Colon (tissue), 2 donors: ENCODE results near the gene BLOC1S6.

Experiments
- FAIRE-seq: peaks from 2 replicates; lab custom pipeline; 2012; peaks lifted over from hg19 to GRCh38; lab: Jason Lieb, UNC
- donor health status: control.
- donor health status: control.

Gene BLOC1S6, protein sequence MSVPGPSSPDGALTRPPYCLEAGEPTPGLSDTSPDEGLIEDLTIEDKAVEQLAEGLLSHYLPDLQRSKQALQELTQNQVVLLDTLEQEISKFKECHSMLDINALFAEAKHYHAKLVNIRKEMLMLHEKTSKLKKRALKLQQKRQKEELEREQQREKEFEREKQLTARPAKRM

DNA sequence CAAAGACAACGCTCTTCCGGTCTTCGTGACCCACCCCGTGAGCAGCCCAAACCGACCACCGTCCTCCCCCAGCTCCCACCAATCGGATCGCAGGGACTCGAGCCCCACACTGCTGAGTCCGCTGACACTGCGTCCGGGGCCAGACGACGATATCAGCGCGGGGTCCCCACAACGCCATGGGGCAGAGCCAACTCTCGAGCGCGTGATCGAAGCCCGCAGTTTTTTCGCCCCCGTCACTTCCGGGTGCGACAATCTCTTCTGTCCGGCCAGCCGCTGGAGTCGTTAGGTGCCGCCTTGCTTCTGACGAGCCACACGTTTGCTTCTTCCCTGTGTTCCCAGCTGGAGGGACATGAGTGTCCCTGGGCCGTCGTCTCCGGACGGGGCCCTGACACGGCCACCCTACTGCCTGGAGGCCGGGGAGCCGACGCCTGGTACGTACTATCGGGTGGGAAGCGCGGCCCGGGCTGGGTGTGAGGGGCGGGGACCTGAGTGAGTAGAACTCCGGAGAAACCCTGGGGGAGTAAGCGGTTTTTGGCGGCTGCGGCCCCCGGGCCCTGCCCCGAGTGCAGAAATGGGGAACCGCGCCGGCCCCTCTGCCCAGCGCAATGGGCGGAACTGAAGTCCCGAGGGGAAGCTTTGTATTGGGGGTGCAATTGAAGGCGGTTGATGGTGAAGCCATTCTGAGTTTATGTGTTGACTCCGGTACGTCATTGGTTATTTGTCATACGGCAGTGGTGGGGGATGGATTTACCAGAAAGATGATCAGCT lies at the start of gene BLOC1S6:
BLOC1S6 (plus strand) TSS at position 285 of the 768 bp plus-strand sequence; CDS start at position 350, 65 bp downstream.
- no peak for FAIRE-seq

DNA sequence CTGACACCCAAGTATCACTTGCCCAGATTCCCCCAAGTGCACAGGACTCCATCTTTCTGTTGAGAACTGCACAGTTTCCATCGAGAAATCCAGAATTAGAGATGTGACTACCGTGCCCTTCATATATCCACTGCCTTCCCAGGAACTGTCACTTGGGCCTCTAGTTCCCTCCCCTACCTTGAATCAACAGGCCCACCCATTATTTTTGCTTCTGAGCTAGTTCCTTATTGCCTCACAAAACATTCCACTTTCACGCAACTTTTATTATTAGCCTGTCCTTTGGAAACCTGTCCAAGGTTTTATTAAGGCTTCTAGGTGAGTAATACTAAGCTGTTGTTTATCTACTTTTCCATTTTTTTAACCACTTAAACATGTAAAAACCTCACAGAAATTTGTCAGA lies 47.5 kb upstream of the BLOC1S6 start:
- FAIRE-seq: no peak

DNA sequence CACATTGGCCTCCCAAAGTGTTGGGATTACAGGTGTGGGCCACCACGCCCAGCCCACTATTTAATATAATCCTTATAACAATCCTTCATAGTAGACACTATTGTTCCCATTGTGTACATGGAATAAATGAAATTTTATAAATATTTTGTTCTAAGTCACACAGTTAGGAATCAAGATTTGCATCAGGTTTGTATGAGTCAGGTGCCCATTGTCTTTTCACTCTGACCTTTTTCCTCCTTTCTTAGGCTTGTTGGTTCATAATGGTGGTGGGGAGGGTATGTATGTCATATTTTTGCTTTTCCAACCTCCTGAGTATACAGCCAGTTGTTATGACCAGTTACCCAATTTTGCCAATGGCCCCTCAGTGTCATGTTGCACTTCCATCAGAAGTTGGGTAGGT lies 46.6 kb upstream of the BLOC1S6 start:
- FAIRE-seq: no peak

DNA sequence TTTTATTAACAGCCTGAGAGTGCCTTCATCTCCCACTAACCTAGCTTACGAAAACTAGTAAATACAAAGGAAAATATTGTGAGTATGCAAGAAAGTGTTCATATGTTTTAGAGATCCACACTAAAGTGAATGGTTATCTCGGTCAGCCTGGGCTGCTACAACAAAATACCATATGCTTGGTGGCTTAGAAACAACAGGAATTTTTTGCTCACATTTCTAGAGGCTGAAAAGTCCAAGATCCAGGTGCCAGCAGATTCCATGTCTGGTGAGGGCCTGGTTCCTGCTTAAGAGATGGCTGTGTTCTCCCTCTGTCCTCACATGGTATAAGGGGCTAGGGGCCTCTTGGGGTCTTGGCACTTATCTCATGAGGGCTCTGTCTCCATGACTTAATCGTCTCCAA lies 44.1 kb upstream of the BLOC1S6 start:
- no peak for FAIRE-seq

DNA sequence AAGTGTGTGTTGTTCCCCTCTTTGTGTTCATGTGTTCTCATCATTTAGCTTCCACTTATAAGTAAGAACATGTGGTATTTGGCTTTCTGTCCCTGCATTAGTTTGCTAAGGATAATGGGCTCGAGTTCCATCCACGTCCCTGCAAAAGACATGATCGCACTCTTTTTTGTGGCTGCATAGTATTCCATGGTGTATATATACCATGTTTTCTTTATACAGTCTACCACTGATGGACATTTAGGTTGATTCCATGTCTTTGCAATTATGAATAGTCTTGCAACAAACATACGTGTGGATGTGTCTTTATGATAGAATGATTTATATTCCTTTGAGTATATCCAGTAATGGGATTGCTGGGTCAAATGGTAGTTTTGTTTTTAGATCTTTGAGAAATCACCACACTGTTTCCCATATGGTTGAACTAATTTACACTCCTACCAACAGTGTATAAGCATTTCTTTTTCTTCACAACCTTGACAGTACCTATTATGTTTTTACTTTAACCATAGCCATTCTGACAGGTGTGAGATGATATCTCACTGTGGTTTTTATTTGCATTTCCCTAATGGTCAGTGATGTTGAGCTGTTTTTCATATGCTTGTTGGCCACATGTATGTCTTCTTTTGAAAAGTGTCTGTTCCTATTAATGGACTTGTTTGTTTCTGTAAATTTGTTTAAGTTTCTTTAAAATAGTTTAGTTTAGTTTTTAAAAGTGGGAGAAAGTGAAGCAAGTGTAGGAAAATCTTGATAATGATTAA lies 42.7 kb upstream of the BLOC1S6 start:
- no peak for FAIRE-seq

DNA sequence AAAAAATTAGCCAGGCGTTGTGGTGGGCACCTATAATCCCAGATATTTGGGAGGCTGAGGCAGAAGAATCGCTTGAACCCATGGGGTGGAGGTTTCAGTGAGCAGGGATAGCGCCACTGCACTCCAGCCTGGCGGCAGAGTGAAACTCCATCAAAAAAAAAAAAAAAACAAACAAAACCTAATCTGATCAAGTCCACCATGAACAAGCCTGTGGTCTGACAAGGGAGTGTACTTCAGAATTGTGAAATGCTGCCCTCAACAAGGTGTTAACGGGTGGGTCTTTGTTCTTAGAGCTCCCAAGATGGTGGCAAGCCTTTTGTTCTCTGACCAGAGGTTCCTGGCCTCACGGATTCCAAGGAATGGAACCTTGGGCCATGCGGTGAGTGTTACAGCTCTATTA lies 40.4 kb upstream of the BLOC1S6 start:
- no peak for FAIRE-seq

DNA sequence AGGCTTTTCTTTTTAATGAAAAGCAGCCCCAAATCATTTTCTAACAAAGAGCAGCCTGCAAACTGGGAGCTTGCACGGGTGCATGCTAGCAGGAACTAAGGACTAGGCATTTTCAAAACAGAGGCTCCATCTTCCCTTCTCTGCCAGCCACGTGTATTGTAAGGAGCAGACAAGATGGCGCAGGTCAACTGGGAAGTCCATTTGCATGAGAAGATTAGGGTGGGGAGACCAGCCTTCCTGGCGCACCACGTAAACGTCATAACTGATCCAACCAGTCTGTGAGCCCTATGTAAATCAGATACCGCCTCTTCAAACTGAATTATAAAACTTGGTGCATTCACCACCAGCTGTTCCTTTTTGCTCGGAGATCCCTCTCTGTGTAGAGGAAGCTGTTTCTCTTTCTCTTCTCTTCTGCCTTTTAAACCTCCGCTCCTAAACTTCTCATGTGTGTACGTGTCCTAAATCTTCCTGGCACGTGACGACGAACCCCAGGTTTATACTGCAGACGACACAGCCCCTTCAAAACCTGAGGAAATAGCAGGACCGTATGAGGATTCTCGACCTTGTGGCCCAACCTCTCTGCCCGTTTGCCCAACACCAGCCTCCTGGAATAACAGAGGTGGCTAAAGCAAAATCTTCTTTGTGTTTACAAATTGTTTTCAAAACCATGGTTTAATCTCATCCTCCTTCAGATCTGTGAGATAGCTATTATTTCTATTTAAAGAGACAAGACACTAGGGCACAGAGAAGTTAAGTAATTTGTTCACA lies 38.2 kb upstream of the BLOC1S6 start:
- FAIRE-seq: no peak

DNA sequence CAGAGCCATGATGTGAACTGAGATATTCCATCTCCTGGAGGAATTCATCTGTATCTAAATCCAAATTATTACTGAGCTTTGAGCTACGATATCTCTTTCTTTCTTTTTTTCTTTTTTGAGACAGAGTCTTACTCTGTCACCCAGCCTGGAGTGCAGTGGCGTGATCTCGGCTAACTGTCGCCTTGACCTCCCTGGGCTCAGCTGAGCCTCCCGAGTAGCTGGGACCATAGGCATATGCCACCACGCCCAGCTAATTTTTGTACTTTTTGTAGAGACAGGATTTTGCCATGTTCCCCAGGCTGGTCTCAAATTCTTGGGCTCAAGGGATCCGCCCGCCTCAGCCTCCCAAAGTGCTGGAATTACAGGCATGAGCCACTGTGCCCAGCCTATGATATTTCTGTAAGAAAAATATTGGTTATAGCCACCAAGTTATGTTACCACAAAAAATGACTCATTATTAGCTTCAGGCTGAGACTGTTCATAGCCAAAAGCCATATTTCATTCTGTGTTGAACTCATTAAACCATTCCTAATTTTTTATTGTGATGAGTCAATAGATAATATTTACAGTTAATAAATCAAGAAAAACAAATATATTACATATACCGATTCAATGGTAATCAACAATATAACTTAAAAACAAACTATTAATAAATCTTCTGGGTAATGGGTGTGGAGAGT lies 37.5 kb upstream of the BLOC1S6 start:
- FAIRE-seq: no peak

DNA sequence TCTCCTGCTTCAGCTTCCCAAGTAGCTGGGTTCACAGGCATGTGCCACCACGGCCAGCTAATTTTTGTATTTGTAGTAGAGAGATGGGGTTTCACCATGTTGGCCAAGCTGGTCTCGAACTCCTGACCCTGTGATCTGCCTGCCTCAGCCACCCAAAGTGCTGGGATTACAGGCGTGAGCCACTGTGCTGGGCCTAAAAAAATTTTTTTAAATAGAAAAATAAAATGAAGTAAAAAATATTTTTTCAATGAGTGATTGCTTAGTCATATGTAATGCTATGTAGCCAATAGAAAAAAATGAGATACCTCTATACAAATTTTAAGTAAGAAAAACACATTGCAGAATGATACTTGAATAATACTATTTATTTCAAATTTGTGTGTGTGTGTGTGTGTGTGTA lies 36.7 kb upstream of the BLOC1S6 start:
- no peak for FAIRE-seq

DNA sequence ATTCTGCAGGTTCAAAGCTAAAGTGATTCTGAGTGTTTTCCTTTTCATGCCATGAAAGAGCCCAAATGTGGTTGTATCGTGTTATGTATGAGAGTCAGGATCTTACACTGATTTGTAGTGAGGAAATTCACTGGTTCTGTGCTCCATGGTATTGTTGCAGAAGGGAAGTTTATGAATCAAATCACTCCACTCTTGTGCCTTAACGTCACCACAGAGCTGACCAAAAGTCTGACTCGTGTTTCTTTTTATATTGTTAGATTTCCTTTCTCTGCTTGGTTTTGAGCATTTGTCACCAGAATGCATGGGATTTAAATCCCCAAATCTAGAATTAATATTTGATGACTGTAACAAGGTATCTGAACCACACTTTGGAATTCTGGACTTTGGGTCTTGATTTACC lies 35.5 kb upstream of the BLOC1S6 start:
- FAIRE-seq: no peak

DNA sequence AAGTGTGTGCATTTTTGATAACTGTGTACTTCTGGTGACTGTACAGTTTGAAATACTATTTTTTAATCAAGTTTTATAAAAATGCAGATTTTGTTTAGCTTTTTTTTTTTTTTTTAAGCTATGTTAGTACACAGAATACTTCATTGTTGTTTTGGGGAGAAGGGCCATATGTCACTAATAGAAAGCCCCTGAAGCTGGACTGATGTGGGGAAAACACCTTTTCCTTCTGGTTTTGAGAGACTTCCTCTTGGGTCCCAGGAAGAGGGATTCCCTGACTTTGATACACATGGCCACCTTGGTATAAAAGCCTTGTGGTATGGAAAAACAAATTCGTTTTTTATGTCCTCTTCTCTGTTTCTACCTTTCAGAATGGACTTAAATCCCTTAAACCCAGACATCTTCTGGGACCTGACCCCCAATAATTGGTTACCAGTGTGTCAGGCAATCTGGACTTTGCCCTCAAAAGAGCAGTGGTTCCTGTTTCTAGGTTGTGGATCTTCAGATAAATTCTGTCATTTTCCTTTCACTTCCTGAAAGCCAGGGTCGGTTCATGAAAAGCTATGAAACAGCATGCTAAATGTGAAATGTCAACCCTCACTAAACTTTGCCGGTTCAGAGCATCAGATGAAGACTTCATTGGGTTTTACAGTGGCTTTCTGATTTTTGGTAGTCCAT lies 31.1 kb upstream of the BLOC1S6 start:
- FAIRE-seq: no peak

DNA sequence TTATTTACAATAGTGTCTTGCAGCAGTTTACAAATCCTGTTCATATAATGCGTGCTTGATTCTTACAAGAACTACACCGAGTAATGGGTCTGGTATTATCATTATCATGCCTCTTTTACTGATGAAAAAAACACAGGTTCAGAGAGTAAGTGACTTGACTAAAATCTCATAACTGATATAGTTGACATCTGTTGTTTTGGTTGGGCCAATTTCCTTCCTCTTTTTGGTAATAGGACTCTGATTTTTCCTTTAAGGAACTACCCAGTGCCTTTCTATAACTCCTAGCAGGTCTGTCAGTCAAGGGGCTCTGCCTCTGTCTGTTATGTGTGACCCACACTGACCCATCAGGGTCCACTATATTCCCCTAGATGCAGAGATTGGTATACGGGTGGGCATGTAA lies 14.6 kb upstream of the BLOC1S6 start:
- FAIRE-seq: no peak

DNA sequence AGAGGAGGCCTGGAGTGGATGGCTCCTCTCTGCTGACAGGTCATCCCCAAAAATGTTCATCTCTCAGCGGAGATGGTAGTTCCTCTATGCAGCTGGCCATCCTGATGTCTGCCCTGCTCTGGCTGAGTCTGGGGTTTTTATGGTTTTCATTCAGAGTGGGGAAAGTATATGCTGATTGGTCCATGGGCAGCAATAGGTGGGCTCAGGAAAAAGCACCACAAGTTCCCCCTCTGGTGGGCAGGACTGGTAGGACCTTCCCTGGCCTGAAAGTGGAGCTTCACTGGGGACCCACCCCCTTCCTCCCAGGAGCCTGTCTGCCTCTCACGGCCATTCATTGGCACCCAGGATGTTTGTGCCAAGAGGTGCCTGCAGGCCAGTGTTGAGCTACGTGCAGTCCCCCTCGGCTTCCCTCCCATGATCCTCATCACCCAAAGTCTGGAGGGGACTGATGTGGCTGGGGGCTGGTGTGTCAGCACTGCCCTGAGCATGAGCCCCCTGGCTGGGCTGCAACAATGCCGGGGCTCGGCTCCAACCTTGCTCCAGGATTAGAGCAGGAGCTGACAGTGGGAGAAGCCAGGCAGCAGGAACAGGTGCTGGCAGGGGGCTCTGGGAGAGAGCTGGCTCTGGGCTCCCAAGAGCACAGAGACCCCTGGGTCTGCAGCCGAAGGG lies 13.1 kb upstream of the BLOC1S6 start:
- FAIRE-seq: no peak

DNA sequence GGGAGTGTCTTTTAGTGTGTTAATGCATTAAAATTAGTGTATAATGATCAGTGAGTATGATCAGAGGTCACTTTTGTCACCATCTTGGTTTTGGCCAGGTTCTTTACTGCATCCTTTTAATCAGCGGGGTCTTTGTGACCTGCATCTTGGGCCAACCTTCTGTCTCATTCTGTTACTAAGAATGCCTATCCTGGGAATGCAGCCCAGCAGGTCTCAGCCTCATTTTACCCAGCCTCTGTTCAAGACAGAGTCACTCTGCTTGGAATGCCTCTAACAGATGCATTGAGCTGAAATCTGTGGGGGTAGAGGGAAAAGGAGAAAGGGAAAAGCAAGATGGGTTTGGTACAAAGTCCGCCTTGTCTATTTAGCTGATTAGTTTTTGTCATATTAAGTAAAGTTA lies 5.3 kb upstream of the BLOC1S6 start:
- no peak for FAIRE-seq

DNA sequence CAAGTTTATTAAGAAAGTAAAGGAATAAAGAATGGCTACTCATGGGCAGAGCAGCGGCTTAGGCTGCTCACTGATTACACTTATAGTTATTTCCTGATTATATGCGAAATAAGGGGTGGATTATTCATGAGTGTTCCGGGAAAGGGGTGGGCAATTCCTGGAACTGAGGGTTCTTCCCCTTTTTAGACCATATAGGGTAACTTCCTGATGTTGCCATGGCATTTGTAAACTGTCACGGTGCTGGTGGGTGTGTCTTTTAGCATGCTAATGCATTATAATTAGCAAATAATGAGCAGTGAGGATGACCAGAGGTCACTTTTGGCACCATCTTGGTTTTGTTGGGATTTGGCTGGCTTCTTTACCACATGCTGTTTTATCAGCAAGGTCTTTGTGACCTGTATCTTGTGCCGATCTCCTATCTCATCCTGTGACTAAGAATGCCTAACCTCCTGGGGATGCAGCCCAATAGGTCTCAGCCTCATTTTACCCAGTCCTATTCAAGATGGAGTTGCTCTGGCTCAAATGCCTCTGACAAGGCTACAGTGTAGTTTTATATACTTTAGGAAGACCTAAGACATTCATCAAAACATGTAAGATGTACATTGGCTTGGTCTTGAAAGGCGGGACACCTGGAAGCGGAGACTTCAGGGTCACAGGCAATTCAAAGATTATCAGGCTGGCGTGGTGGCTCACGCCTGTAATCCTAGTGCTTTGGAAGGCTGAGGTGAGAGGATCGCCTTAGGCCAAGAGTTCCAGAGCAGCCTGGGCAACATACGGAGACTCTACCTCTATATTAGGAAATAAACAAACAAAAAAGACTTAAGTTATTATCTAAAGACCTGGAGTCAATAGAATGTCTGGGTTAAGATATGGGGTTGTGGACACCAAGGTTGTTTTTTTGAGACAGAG lies 3.2 kb upstream of the BLOC1S6 start:
- no peak for FAIRE-seq

DNA sequence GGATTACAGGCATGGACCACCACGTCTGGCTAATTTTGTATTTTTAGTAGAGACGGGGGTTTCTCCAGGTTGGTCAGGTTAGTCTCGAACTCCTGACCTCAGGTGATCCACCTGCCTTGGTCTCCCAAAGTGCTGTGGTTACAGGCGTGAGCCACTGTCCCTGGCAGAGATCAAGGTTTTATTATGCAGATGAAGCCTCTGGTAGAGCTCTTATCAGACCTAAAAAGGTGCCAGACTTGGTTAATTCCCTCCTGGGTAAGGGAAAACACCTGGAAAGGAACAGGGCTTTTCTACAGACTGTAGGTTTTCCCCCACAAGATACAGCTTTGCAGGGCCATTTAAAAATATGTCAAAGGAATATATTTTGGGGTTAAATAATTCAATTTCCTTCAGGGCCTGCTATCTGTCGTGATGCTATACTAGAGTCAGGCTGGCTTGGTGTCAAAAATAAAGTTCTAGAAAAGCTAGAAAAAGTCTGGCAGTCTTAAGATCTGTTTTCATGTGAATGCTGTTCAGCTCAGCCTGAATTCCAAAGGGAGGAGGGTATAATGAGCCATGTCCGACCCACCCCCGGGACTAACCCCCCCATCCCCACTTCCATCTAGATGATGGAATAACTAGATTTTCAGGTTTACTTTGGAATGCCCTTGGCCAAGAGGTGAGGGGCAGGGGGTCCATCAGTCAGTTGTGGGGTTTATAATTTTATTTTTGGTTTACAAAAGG lies 1.9 kb upstream of the BLOC1S6 start:
- no peak for FAIRE-seq

DNA sequence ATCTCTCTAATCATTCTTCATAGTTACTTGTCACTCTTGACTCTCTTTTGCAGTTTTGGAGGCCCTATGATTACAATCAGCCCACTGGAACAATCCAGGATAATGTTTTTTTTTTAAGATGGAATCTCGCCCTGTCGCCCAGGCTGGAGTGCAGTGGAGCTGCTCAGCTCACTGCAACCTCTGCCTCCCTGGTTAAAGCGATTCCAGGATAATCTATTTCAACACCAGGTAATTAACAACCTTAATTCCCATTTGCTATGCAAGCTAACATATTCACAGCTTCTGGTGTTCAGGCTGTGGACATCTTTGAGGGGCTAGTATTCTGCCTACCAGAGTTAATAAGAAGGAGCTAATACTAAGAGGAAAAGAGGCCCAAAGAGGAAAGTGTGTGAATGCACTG lies 1.1 kb upstream of the BLOC1S6 start:
- no peak for FAIRE-seq

DNA sequence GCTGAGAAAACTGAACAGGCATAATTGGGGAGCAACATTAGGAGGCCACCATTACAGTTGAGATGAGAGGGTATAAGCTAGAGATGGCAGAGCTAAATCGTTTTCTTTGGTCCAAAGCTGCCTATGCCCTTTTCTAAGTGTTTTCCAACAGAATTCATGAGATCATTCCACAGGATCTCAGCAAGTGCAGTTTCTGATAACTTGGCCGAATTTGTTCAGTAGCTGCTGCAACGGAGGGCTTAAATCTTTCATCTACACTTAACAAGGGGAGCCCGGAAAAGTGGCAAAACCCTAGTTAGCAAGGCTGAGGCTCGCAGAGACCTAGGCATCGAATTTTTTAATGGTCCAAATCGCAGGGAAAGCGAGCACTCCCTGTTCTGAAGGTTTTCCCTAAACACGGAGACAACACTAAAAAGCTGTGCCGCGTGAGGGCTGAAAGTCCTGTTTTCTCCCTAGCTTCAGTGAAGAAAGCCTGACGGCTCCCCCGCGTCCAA lies 531 bp upstream of the BLOC1S6 start:
- no peak for FAIRE-seq

DNA sequence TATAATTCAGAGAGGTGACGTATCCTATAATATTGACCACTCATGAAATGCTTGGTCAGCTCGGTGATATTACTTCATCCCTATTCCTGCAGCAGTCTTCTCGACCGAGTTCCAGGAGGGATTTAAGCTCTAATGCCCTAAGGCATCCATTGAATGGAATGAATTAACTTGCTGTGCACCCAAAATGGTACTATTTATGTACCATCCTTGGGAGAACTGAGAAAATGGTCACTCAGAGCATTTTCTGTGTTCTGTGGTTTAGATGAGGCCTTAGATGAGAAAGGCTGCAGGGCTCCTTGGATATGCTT lies 638 bp downstream of the BLOC1S6 start:
- FAIRE-seq: no peak
